ENCODE data around the gene OR6B3.
"Not testable (repeated sequence)": the region's sequence is repeated elsewhere in the genome, so short reads cannot be mapped to it uniquely, and the experiment has no call there.

Gene OR6B3

DNA sequence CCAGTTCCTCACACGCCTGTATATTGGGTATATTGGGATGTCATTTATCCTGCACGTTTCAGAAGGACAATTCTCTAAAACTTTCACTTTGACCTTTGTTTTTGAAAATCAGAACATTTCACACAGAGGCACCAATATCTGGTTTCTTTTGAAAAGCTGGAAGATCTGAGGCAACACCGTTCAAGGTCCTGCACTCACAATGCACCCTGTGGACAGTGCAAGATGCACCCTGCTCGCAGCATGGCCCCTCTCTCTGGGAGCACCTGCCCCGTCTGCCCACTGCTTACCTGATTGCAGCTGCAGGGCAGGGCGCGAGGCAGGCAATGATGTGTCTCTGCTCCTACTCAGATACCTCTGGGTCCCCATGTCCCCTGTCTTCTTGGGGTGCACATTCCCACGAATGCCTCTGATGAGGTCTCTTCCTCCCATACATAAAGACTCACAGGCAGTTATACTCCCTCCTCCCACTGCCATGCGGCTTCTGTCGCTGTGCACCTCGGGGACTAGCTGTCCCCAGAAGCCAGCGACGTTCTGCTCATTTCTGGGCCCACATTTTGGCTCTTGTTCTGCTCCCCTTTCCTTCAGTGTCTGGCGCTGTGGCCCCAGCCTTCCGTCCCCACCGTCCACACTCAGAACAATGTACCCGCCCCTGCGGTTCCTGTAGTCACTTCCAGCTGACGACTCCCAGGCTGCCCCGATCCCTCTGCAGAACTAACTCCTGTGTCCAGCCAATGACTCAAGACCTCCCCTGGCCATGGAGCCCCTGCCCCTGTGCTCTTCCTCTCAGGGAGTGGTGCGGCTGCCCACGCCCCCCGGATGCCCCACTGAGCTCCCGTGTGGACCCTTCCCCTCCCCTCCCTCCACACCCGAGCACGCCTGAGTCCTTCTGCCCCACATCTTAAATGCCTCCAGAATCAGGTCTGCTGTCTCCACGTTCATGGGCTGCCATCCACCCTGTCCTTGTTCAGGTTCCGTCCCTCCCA, at the start of gene OR6B3:
TSS of gene OR6B3 (minus strand) at position 349 of the 983 bp plus-strand sequence.
- no peak for DNase-seq

DNA sequence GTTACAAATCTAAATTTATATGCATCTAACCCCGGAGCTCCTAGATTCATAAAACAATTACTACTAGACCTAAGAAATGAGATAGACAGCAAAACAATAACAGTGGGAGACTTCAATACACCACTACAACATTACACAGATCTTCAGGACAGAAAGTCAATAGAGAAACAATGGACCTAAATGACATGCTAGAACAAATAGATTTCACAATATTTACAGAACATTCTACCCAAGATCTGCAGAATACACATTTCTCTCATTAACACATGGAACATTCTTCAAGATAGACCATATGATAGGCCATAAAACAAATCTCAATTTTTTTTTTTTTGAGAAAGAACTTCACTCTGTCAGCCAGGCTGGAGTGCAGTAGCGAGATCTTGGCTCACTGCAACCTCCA, 45.0 kb upstream of the OR6B3 start:
- no peak for DNase-seq

DNA sequence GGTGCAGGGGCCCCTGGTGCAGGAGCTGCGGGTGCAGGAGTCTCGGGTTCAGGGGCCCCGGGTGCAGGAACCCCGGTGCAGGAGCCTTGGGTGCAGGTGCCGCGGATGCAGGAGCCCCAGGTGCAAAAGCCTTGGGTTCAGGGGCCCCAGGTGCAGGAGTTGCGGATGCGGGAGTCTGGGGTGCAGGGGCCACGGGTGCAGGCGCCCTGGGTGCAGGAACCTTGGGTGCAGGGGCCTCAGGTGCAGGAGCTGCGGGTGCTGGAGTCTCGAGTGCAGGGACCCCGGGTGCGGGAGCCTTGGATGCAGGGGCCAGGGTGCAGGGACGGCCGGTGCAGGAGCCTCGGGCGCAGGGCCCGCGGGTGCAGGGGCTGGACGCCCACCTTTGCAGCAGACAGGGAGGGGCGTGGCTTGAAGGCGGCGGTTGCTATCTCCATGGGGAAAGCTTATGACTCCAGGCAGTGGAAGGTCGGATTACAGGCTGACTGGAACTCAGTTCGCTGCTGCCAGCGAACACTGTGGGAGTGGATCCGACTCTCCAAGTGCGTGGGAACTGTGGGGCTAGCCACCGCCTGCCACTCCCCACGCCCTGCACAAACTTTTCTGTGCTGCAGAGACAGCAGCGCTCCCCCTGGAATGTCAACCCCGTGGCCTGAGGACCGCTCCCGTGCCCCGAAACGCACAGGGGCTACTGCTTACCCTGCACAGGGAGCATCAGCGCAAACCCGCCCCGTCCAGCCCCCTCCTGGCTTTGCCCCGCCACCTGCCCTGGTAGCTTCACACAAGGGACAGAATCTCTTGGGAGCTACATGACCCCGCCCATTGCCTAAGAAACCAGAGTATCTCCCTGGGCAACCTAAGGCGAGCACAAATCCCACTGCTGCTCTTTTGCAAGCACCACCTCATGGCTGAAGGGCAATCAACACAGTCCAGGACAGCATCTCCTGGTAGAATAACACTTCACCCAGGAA, 42.5 kb upstream of the OR6B3 start:
- DNase-seq = no peak

DNA sequence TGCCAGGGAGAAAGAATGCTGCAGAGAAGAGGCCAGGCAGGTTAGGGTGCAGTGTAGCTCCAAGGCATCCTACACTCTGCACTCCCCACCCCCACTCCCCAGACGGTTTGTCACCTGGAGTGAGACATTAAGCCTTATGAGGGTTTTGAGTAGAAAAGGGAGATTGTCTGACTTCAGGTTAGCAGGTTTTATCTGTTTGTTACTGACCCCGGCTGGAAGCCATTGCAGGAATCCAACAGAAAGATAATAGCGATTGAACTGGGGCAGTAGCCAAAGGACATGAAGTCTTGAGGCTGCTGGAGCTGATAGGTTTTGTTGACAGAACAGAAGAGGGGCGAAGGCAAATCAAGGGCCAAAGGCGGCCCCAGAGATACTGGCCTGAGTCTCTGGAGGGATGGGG, 36.0 kb upstream of the OR6B3 start:
- no peak for DNase-seq

DNA sequence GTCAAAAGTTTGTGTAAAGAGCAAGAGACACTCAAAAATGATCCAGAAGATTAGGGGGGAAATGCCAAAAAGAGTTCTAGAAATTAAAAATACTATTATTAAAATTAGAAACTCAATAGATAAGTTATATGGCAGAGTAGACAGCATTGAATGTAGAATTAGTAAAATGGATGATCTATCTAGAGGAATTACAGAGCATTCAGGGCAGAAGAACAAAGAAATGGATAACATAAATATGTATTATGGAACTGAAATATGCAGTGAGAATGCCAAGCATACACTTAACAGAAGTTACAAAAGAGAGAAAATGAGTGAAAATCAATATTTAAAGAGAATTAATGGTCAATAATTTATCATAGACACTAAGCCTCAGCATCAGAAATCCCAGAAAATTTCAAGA, 33.2 kb upstream of the OR6B3 start:
- DNase-seq = no peak

DNA sequence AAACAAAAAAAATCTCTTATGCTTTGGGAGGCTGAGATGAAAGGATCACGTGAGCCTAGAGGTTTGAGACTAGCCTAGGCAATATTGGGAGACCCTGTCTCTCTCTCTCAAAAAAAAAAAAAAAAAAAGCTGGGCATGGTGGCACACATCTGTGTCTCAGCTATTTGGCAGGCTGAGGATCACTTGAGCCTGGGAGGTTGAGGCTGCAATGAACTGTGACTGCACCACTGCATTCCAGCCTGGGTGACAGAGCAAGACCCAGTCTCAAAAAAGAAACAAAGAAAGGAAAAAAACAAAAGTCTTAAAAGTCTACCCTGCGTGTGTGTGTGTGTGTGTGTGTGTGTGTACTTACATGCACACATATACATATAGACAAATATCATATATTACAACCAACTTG, 25.3 kb upstream of the OR6B3 start:
- no peak for DNase-seq

DNA sequence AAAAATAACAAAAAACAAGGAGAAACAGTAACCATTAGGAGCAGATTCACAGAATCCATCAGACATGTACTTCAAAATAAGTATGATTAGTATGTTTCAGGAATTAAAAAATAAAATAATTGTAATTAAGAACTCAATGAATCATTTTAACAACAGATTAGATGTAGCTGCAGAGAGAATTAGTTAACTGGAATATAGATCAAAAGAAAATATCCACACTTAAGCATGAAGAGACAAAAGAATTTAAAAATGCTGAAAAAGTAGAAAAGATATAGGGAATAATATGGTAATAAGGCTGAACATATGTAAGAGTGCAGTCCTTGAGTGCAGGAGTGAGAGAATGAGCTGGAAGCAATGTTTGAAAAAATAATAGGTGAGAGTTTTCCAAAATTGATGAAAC, 24.1 kb upstream of the OR6B3 start:
- DNase-seq = no peak

DNA sequence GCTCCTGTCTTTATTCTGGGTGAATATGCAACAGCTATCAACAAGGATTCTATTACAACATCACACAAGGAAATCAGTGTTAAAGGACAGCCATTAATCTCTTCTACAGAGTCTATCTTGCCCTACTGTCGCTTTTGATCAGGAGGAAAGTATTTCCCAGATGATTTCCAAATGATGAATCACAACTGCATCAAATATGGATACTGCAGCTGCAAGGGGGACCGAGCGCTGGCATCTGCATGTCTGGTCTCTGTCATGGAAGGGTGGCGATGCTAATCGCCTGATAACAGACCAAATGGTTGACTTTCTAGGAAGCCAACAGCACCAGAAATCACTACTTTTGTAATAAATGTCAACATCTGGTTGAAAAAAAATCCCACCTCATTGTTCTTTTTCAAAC, 21.2 kb upstream of the OR6B3 start:
- no peak for DNase-seq

DNA sequence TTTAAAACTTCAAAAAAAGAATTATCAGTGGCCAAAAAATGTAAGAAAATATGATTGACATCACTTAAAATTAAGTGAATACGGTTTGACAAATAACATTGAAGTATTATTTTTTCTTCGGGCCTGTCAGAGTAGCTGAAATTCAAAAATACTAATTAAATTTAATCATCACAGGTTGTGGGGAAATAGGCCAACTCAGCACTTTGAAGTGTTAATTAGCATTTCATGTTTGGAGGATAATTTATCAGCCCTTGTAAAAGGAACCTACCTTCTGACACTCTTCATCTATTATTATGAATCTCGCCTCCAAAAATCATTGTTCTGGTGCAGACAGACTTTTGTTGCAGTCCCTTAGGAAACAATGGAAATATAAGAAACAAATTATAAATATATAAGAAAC, 17.6 kb upstream of the OR6B3 start:
- DNase-seq = no peak

DNA sequence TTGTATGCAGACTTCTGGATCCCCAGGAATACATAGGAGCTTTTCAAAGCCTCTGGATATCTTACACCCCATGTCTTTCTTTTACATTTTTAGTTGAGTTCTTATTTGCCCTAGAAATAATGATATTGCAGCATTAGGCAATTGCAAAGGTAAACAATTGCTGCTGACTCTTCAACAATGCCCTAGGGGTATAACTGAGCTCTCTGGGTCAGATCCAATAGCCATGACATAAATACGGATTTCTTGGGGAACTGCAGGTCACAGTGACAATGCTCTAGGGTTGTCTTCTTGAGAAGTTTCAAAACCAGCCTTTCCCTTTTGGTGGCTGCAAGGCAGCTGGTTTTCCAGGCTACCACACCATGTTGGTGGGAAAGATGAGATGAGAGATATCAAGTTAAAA, 16.5 kb upstream of the OR6B3 start:
- no peak for DNase-seq

DNA sequence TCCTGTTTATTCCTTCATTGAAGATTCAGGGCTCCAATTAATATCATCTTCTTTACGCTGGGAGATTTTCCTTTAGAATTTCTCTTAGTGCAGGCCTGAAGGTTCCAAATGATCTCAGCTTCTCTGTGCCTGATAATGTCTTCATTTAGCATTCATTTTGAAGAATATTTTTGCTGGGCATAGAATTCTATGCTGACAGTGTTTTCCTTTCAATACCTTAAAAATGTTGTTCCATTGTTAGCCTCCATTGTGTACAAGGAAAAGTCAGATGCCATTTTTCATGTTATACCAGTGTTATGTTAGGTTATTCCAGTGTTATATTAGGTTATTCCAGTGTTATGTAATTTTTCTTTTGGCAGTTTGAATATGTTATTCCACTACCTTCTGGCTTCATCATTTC, 14.9 kb upstream of the OR6B3 start:
- no peak for DNase-seq

DNA sequence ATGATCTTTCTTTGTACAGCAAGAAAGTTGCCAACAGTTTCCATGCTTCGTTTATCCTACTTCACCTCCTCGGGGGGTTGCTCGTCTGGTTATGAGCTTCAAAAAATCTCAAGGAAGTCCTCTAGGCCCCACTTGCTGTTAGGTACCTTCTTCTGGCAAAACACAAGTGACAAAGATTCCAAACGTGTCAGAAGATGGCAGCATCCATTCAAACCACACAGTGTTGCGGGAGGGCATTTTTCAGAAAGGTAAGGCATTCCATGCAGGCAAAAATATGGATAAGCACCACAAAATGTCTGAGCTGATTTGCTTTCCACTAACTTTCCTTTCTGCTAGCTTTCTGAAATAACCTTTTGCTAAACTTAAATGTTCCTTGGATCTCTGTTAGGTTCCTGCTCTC, 13.2 kb upstream of the OR6B3 start:
- no peak for DNase-seq

DNA sequence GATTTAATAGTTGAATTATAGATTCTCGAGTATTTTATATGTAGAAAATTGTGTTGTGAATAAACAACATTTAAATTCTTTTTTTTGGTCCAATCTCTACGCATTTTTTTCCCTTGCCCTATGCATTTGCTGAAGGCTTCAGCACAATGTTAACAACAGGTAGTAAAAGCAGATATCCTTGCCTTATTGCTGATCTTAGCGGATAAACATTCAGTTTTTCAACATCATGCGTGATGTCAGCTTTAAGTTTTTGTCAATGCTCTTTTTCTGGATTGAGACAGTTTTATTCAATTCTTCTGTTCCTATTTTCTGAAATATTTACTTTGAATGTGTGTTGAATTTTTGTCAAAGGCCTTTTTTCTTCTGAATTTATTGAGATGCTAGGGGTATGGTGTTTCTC, 11.6 kb upstream of the OR6B3 start:
- DNase-seq = no peak

DNA sequence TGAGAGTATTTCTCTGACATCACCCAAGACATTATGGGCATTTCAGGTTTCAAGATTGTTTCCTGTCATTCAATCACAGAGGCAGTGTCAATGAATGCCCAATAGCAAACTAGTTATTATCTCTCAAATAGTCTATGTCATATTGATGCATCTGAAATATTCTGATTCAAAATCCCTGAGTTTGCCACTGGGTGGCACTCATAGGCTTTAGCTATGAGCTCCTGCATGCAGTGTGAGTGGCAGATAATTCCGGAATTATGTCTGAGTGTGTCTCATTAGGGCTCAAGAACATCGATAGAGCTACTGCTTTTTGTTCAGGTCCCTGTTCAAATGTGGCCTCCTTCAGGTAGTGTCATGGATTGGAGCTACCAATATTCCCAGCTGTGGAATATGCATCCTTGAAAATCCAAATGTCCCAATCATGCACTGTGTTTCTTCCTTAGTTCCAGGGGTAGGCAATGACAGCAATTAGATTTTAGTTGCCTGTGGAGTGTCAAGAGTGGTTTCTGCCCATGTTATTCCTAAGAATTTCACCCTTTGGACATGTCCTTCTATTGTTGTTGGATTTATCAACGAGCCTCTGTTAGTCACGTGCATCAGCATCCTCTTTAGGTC, 7.8 kb upstream of the OR6B3 start:
- peak; percentile 27 for DNase-seq

DNA sequence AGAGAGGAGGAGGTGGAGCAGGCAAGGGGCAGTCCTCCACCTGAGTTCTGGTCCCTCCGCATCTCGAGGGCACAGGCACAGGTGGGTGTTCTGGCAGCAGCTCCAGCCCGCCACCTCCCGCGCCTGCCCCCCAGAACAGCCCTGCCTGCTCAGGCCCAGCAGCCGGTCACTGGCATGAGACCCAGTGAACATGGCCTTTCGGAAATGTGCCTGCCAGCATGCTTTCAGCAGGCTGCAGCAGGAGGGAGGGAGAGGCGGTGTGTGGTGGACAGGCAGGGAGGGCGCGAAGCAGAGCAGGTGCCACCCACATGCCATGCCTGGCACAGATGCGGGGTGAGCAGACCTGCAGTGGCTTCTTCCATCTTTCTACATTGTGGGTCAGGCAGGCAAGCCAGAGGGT, 3.4 kb upstream of the OR6B3 start:
- DNase-seq = no peak

DNA sequence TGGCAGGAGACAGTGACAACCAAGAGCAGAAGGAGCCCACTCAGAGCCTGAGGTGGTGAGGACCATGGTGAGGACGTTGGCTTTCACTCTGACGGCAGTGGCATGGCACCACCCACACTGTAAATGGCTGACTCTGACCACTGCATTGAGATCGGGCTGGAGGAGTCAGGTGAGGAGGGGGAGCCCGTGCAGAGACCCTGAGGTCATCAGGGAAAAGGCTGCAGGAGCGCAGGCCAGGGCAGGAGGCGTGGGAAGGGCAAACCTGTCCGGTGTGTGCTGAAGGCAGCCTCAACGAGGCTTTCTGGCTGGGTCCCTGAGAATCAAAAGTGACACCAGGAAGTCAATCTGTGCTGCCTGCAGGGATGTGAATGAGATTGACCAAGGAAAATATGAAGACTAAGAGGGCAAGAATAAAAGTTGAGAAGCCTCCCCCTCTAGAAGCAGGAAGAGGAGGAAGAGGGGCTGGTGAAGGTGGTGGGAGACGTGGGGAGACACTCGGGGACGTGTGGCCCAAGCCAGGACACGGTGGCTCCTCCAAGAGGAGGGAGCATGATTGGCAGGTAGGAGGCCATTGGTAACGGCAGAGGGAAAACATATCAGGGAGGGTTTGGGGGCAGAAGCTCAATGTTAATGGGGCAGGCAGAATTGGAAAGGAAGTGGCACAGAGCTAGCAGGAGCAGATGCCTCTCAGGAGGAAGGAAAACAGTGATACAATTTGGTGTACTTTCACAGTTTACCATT, 2.0 kb upstream of the OR6B3 start:
- DNase-seq = no peak

DNA sequence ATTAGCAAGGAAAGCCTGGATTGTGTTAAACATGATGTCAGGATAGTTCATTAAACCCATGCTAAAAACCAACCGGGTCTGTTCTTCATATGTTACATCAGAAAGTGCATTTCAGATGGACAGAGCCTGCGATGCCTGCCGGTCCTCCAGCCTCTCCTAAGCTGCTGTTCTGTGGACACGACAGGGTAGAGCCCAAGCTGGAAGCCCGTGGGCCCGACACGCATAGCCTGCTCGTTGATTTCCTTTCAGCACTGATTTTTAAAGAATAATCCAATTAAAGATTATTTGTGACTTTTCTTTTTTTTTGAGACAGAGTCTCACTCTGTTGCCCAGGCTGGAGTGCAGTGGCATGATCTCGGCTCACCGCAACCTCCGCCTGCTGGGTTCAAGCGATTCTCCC, 797 bp downstream of the OR6B3 start:
- DNase-seq = no peak

DNA sequence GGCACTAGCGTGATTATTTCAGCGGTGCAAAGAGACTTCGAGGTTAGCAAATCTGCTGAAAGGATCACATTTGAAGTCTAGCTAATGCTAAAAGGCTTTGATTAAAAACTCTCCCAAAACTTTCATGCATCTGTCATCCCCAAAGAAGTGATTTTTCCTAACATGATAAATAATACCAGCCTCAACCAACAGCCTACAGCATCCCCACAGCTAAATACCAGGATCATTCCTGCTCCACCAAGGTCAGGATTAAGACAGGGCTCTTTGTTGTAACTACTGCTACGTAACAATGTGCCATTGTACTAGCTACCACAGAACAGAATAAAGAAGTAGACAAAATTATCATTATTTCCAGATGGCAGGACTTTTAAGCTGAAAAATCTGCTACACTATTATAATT, 1.6 kb downstream of the OR6B3 start:
- DNase-seq = no peak

DNA sequence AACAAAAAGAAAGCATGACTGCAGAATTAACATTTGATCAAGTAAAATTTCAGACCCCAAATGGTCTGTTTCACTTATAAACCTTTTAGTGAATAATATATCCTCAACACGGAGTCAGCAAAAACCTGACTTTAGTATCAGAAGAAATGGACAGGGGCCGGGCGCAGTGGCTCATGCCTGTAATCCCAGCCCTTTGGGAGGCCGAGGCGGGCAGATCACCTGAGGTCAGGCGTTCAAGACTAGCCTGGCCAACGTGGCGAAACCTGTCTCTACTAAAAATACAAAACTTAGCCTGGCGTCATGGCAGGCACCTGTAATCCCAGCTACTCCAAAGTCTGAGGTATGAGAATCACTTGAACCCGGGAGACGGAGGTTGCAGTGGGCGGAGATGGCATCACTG, 3.0 kb downstream of the OR6B3 start:
- no peak for DNase-seq

DNA sequence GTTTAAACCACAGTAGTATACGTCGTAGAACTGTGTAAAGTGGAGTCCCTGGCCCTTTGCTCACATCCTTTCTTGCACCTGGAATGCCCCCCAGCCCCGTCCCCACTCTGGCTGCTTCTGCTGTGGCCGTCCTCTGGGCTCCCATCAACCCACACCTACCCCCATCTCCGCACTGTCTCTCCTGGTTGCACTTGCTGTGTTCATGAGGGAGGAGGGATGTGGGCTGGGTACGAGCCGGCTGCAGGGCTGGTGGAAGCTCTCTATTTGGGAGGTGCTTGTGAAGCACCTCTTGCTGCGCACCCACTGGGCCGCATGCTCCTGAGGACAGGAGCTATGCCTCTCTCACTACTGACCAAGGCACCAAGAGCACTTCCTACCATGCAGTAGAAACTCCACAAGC, 5.1 kb downstream of the OR6B3 start:
- no peak for DNase-seq

DNA sequence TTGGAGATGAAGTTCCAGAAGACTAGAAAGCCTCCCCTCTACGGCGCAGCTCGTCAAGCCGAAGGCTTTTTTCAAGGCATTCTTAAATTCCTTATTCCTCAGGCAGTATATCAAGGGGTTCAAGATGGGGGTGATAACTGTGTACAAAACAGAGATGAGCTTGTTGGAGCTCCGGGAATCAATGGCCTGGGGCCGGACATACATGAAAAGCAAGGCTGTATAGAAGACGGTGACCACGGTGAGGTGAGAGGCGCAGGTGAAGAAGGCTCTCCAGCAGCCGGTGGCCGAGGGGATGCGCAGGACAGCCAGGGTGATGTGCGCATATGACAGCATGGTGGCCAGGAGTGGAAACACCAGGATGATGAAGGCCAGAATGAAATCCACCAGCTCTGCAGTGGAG, 8.2 kb downstream of the OR6B3 start:
- no peak for DNase-seq

DNA sequence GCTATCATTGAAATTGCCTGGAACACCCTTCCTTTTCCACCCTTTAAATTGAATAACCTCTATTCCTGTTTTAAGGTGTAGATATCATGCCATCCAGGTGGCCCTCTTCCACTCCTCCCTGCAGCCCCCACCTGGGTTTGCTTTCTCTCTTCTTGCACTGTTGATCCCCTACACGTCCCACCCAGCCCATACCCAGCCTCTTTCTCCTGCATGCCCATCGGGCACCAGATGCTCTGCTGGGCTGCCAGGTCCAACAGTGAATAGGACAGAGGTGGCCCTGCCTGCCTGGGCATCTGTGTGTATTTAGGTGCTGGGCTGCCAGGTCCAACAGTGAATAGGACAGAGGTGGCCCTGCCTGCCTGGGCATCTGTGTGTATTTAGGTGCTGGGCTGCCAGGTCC, 9.2 kb downstream of the OR6B3 start:
- DNase-seq = not testable (repeated sequence)

All from kidney glomerular epithelial cell (primary cell).